Esophagus muscularis mucosa (tissue), 3 donors: ENCODE measurements around the gene BICRAL.

Experiments used
- POLR2A ChIP-seq: fragments of 450-650 bp; IDR thresholded peaks from one replicate; pipeline ENCODE4 v1.6.1; 2017; ENCODE audit warnings: antibody characterized with exemption, moderate library complexity, mild to moderate bottlenecking, low read depth
- TF ChIP-seq, protein P1 (sequence below), 3 experiments: fragments of 200-600 bp in 2 of 3; fragments of 450-650 bp in 1 of 3; sonication (generic) in 2 of 3; IDR thresholded peaks; one replicate each; pipeline ENCODE4 v1.5.1; 2017 to 2019; ENCODE audit warnings: antibody characterized with exemption in 3 of 3, mild to moderate bottlenecking in 2 of 3, moderate library complexity in 1 of 3

DNA sequence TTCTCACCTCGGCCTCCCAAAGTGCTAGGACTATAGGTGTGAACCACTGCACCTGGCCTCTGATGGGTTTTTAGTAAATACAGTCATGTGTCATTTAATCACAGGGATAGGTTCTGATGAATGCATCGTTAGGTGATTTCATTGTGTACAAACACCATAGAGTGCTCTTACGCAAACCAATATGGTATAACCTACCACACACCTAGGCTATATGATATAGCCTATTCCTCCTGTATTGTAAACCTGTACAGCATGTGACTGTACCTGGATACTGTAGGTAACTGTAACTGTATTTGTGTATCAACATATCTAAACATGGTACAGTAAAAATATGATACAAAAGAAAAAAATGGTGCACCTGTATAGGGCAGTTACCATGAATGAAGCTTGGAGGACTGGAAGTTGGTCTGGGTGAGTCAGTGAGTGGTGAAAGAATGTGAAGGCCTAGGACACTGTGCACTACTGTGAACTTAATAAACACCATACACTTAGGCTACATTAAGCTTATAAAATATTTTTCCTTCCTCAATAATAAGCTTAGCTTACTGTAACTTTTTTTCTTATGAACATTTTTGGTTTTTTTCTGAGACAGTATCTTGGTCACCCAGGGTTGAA lies 10.0 kb downstream of the BICRAL start:
- TF ChIP-seq, protein P1, sequence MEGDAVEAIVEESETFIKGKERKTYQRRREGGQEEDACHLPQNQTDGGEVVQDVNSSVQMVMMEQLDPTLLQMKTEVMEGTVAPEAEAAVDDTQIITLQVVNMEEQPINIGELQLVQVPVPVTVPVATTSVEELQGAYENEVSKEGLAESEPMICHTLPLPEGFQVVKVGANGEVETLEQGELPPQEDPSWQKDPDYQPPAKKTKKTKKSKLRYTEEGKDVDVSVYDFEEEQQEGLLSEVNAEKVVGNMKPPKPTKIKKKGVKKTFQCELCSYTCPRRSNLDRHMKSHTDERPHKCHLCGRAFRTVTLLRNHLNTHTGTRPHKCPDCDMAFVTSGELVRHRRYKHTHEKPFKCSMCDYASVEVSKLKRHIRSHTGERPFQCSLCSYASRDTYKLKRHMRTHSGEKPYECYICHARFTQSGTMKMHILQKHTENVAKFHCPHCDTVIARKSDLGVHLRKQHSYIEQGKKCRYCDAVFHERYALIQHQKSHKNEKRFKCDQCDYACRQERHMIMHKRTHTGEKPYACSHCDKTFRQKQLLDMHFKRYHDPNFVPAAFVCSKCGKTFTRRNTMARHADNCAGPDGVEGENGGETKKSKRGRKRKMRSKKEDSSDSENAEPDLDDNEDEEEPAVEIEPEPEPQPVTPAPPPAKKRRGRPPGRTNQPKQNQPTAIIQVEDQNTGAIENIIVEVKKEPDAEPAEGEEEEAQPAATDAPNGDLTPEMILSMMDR (IDR thresholded peaks at IDR 0.05) = no peak
- no peak for TF ChIP-seq POLR2A
